ENCODE measurements around the gene ZCCHC14. TPM values are rescaled to one million over a fixed set of nuclear protein-coding genes. Genes with fewer than 3 reads are reported as not detected.
"Not testable (repeated sequence)": the region's sequence is repeated elsewhere in the genome, so short reads cannot be mapped to it uniquely, and the experiment has no call there.

The ZCCHC14 gene
- total RNA-seq, 2 experiments from 2014 or later, result 8.7 to 10.6 TPM

GRCh38 chr16:87388818-87389134, 104.0 kb downstream of the ZCCHC14 start:
- ChIA-PET POLR2A (interaction anchor here (1.4 kb wide), 1 partner anchor 71 kb away, joined by 10 read pairs; no protein-coding TSS in a partner anchor), CTCF (interaction anchor here (1.2 to 1.7 kb wide), 3 partner anchors 64 to 247 kb away, joined by 4 to 13 read pairs (median 5); partner anchors contain the start of gene C16orf95)
- H3K4me1 Mint-ChIP-seq (ENCODE audit: low read depth), result peaks cover 58% of the 10 kb centered on the region
- H3K27ac Mint-ChIP-seq, result peak overlapping the region; percentile 96
- H3K36me3 Mint-ChIP-seq, result peaks cover 10% of the 10 kb centered on the region
- DNase-seq, result no peak
- peak overlapping the region; percentile 57 for H3K4me3 Mint-ChIP-seq
- H3K27me3 Mint-ChIP-seq, result peaks cover 2% of the 10 kb centered on the region
- H3K9me3 Mint-ChIP-seq, result no peaks in the 10 kb centered on the region
- intact Hi-C loops (cut with micrococcal nuclease), result loop anchor here (2.0 to 10.0 kb wide), 4 partner anchors 72 to 1834 kb away; partner anchors contain the start of genes C16orf95 and ZFPM1

GRCh38 chr16:87387942-87388817, 104.6 kb downstream of the ZCCHC14 start:
- CTCF ChIA-PET, result interaction anchor here (0.6 to 1.7 kb wide), 4 partner anchors 64 to 248 kb away, joined by 4 to 13 read pairs (median 4); partner anchors contain the start of gene C16orf95

GRCh38 chr16:87384875-87385167, 108.0 kb downstream of the ZCCHC14 start:
- ChIA-PET CTCF (interaction anchor here (1.2 to 3.0 kb wide), 3 partner anchors 10 to 67 kb away, joined by 3 to 23 read pairs (median 11); partner anchors contain the start of gene C16orf95), POLR2A (interaction anchor here (2.2 kb wide), 1 partner anchor 66 kb away, joined by 11 read pairs; no protein-coding TSS in a partner anchor)
- H3K9me3 Mint-ChIP-seq, H3K27me3 Mint-ChIP-seq: not testable (repeated sequence)
- peaks cover 10% of the 10 kb centered on the region for H3K36me3 Mint-ChIP-seq
- intact Hi-C loops (cut with micrococcal nuclease), result loop anchor here (5.0 to 10.0 kb wide), 4 partner anchors 38 to 1830 kb away; partner anchors contain the start of gene ZFPM1
- H3K4me1 Mint-ChIP-seq (ENCODE audit: low read depth), result peaks cover 70% of the 10 kb centered on the region
- H3K27ac Mint-ChIP-seq, result peak overlapping the region; percentile 64
- H3K4me3 Mint-ChIP-seq, result peak overlapping the region; percentile 88
- DNase-seq, result peak; percentile 18

More at GRCh38 chr16:87387942-87388817, 104.6 kb downstream of the ZCCHC14 start:
- intact Hi-C loops (cut with micrococcal nuclease), result loop anchor here (2.0 to 10.0 kb wide), 4 partner anchors 71 to 1833 kb away; partner anchors contain the start of genes C16orf95 and ZFPM1
- H3K36me3 Mint-ChIP-seq, result peaks cover 5% of the 10 kb centered on the region
- H3K4me3 Mint-ChIP-seq, result peak overlapping the region; percentile 57
- H3K9me3 Mint-ChIP-seq, result no peaks in the 10 kb centered on the region
- DNase-seq, result peak; percentile 94
- peaks cover 2% of the 10 kb centered on the region for H3K27me3 Mint-ChIP-seq
- peaks cover 52% of the 10 kb centered on the region for H3K4me1 Mint-ChIP-seq (ENCODE audit: low read depth)
- H3K27ac Mint-ChIP-seq, result peak overlapping the region; percentile 96
- POLR2A ChIA-PET, result interaction anchor here (1.4 kb wide), 1 partner anchor 70 kb away, joined by 10 read pairs; no protein-coding TSS in a partner anchor

- Mint-ChIP-seq H3K36me3 (peaks cover 10% of the 10 kb centered on the region), H3K27ac (peak overlapping the region; percentile 93), H3K9me3 (no peaks in the 10 kb centered on the region), H3K4me3 (peak overlapping the region; percentile 88), H3K4me1 (ENCODE audit: low read depth) (peaks cover 66% of the 10 kb centered on the region), H3K27me3 (peaks cover 2% of the 10 kb centered on the region)
- ChIA-PET CTCF (interaction anchor here (1.1 to 3.0 kb wide), 4 partner anchors 10 to 251 kb away, joined by 3 to 23 read pairs (median 8); partner anchors contain the start of gene C16orf95), POLR2A (interaction anchor here (0.9 to 2.2 kb wide), 8 partner anchors 10 to 81 kb away, joined by 3 to 27 read pairs (median 6); partner anchors contain the start of gene C16orf95)
- intact Hi-C loops (cut with micrococcal nuclease), result loop anchor here (5.0 to 10.0 kb wide), 3 partner anchors 37 to 1830 kb away; no protein-coding TSS in a partner anchor
- no peak for DNase-seq
These were observed 108.5 kb downstream of the ZCCHC14 start for GRCh38 chr16:87384162-87384874.

- H3K4me1 Mint-ChIP-seq (ENCODE audit: low read depth), result peaks cover 67% of the 10 kb centered on the region
- H3K4me3 Mint-ChIP-seq, result peak within 1 kb of the TSS; percentile 88
- H3K9me3 Mint-ChIP-seq, result no peaks in the 10 kb centered on the region
- POLR2A ChIA-PET, result interaction anchor here (0.5 to 2.2 kb wide), 9 partner anchors 10 to 81 kb away, joined by 3 to 27 read pairs (median 4); partner anchors contain the start of gene C16orf95
- intact Hi-C loops (cut with micrococcal nuclease), result loop anchor here (1.0 to 10.0 kb wide), 5 partner anchors 9 to 1829 kb away; partner anchors contain the start of genes C16orf95 and MAP1LC3B
- CTCF ChIA-PET, result interaction anchor here (1.1 to 3.0 kb wide), 5 partner anchors 9 to 252 kb away, joined by 3 to 23 read pairs (median 4); partner anchors contain the start of gene C16orf95
- peaks cover 14% of the 10 kb centered on the region for H3K36me3 Mint-ChIP-seq
- peak within 1 kb of the TSS; percentile 93 for H3K27ac Mint-ChIP-seq
- peak; percentile 92 for DNase-seq
- H3K27me3 Mint-ChIP-seq, result peaks cover 2% of the 10 kb centered on the region
These were observed 109.2 kb downstream of the ZCCHC14 start, which contains the start of gene FBXO31 for GRCh38 chr16:87383505-87384161. FBXO31 (minus strand) TSS chr16:87383776; CDS start chr16:87383744, 32 bp downstream.

GRCh38 chr16:87382023-87382785, 110.6 kb downstream of the ZCCHC14 start:
- ChIA-PET CTCF (interaction anchor here (1.0 to 3.0 kb wide), 4 partner anchors 12 to 254 kb away, joined by 3 to 23 read pairs (median 8); partner anchors contain the start of gene C16orf95), POLR2A (interaction anchor here (1.8 to 2.2 kb wide), 3 partner anchors 12 to 65 kb away, joined by 7 to 27 read pairs (median 17); partner anchors contain the start of gene C16orf95)
- peak overlapping the region; percentile 78 for H3K4me3 Mint-ChIP-seq
- peaks cover 55% of the 10 kb centered on the region for H3K4me1 Mint-ChIP-seq (ENCODE audit: low read depth)
- peak overlapping the region; percentile 92 for H3K27ac Mint-ChIP-seq
- H3K36me3 Mint-ChIP-seq, result peaks cover 15% of the 10 kb centered on the region
- no peaks in the 10 kb centered on the region for H3K9me3 Mint-ChIP-seq
- peaks cover 2% of the 10 kb centered on the region for H3K27me3 Mint-ChIP-seq
- intact Hi-C loops (cut with micrococcal nuclease), result loop anchor here (5.0 to 10.0 kb wide), 3 partner anchors 35 to 1827 kb away; no protein-coding TSS in a partner anchor
- no peak for DNase-seq

- H3K27me3 Mint-ChIP-seq, result peaks cover 2% of the 10 kb centered on the region
- POLR2A ChIA-PET, result no interaction called here
- peak overlapping the region; percentile 78 for H3K4me3 Mint-ChIP-seq
- H3K27ac Mint-ChIP-seq, result peak overlapping the region; percentile 92
- H3K9me3 Mint-ChIP-seq, result no peaks in the 10 kb centered on the region
- intact Hi-C loops (cut with micrococcal nuclease), result loop anchor here (5.0 to 10.0 kb wide), 3 partner anchors 34 to 1826 kb away; no protein-coding TSS in a partner anchor
- CTCF ChIA-PET, result interaction anchor here (0.6 kb wide), 1 partner anchor 51 kb away, joined by 3 read pairs; no protein-coding TSS in a partner anchor
- peaks cover 57% of the 10 kb centered on the region for H3K4me1 Mint-ChIP-seq (ENCODE audit: low read depth)
- H3K36me3 Mint-ChIP-seq, result peaks cover 17% of the 10 kb centered on the region
- peak; percentile 32 for DNase-seq
These were observed 111.9 kb downstream of the ZCCHC14 start for GRCh38 chr16:87380881-87381280.

- H3K27ac Mint-ChIP-seq, result peak overlapping the region; percentile 92
- POLR2A ChIA-PET, result no interaction called here
- peaks cover 2% of the 10 kb centered on the region for H3K27me3 Mint-ChIP-seq
- peaks cover 59% of the 10 kb centered on the region for H3K4me1 Mint-ChIP-seq (ENCODE audit: low read depth)
- intact Hi-C loops (cut with micrococcal nuclease), result loop anchor here (5.0 to 10.0 kb wide), 3 partner anchors 33 to 1826 kb away; no protein-coding TSS in a partner anchor
- CTCF ChIA-PET, result interaction anchor here (0.6 kb wide), 1 partner anchor 50 kb away, joined by 3 read pairs; no protein-coding TSS in a partner anchor
- H3K9me3 Mint-ChIP-seq, result no peaks in the 10 kb centered on the region
- peak; percentile 35 for DNase-seq
- peaks cover 17% of the 10 kb centered on the region for H3K36me3 Mint-ChIP-seq
- peak overlapping the region; percentile 78 for H3K4me3 Mint-ChIP-seq
These were observed 112.4 kb downstream of the ZCCHC14 start for GRCh38 chr16:87380403-87380802.

GRCh38 chr16:87379312-87379752, 113.5 kb downstream of the ZCCHC14 start:
- H3K27me3 Mint-ChIP-seq; H3K4me3 Mint-ChIP-seq; CTCF ChIA-PET; intact Hi-C loops (cut with micrococcal nuclease); H3K9me3 Mint-ChIP-seq; POLR2A ChIA-PET; H3K27ac Mint-ChIP-seq; DNase-seq: not testable (repeated sequence)
- Mint-ChIP-seq H3K4me1 (ENCODE audit: low read depth) (peaks cover 53% of the 10 kb centered on the region), H3K36me3 (peaks cover 17% of the 10 kb centered on the region)

- Mint-ChIP-seq H3K27me3 (no peaks in the 10 kb centered on the region), H3K4me1 (ENCODE audit: low read depth) (peaks cover 46% of the 10 kb centered on the region), H3K27ac (no peak overlapping the region), H3K9me3 (no peaks in the 10 kb centered on the region), H3K4me3 (no peak overlapping the region), H3K36me3 (peaks cover 18% of the 10 kb centered on the region)
- no peak for DNase-seq
- ChIA-PET POLR2A (no interaction called here), CTCF (no interaction called here)
- intact Hi-C loops (cut with micrococcal nuclease), result no loop called here
These were observed 116.2 kb downstream of the ZCCHC14 start for GRCh38 chr16:87376660-87377059.

Data from activated CD4-positive, alpha-beta memory T cell treated with anti-CD3 and anti-CD28 coated beads for 36 hours (primary cell).